ENCODE results near the gene CCDC28B. TPM values are rescaled to one million over a fixed set of nuclear protein-coding genes. Genes with fewer than 3 reads are reported as not detected.
A peak's percentile ranks its signal among the peaks of the same experiment; 100 is the strongest.

CCDC28B gene
- total RNA-seq, 3 donors from 2014 or later (not counting 1 experiment from before 2014, with no cell fraction given): 19.3 to 30.6 (median 19.8) TPM

- no peaks in the 10 kb centered on the region for H3K9me3 ChIP-seq (ENCODE audit: control insufficient read depth, insufficient read depth, low read length)
- H3K4me1 Mint-ChIP-seq: peaks cover 32 to 45% of the 10 kb centered on the region in 2 donors
- peaks cover 9% of the 10 kb centered on the region for H3K36me3 ChIP-seq (ENCODE audit: control insufficient read depth, insufficient read depth, low read length)
- 5% methylated on average over 77 of the region's 77 CpGs for WGBS (ENCODE audit: insufficient coverage)
- TF ChIP-seq CTCF (IDR thresholded peaks at IDR 0.05): no peak
- H3K9me3 Mint-ChIP-seq: no peaks in the 10 kb centered on the region
- H3K36me3 Mint-ChIP-seq: no peaks in the 10 kb centered on the region
- ATAC-seq (peak; percentile 66 to 78 (median 74)), DNase-seq (peak; percentile 83 to 95)
- intact Hi-C loops (cut with micrococcal nuclease): no loop called here
- peak within 1 kb of the TSS; percentile 93 to 98 for H3K27ac Mint-ChIP-seq
- peak within 1 kb of the TSS; percentile 85 for H3K4me3 Mint-ChIP-seq
- H3K27me3 ChIP-seq (ENCODE audit: control insufficient read depth, insufficient read depth, low read length): no peaks in the 10 kb centered on the region
- H3K4me1 ChIP-seq (ENCODE audit: control insufficient read depth, insufficient read depth, low read length): peaks cover 51% of the 10 kb centered on the region
- no peaks in the 10 kb centered on the region for H3K27me3 Mint-ChIP-seq (ENCODE audit: low read depth in 2 of 2)
- peak within 1 kb of the TSS; percentile 50 for H3K27ac ChIP-seq (ENCODE audit: low read length)
- peak within 1 kb of the TSS; percentile 64 for H3K4me3 ChIP-seq (ENCODE audit: low read length)
These were observed 5.3 kb downstream of the CCDC28B start, which contains the start of gene IQCC for GRCh38 chr1:32205401-32206370. IQCC (plus strand) TSS chr1:32205671; CDS start chr1:32205682, 11 bp downstream.

- DNase-seq: no peak
- WGBS (ENCODE audit: insufficient coverage): 81% methylated on average over 6 of the region's 6 CpGs
These were observed 8.1 kb downstream of the CCDC28B start for GRCh38 chr1:32208469-32208868.

DNA sequence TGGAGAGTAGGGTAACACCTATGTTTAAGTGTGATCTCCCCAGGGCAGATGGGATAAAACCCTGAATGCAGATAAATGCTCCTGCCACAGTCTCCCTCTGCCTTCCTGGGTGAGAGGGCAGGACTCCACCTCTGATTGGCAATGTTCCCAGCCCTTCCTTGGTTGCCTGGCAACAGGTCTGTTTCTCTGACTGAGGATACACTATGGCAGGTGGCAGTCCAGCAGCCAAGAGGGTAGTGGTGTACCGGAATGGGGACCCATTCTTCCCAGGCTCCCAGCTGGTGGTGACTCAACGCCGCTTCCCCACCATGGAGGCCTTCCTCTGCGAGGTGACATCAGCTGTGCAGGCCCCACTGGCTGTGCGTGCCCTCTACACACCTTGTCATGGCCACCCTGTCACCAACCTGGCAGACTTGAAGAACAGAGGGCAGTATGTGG is 8.5 kb downstream of the CCDC28B start, which contains the start of gene DCDC2B:
Gene DCDC2B (plus strand): TSS at position 199 of the 438 bp plus-strand sequence. CDS start 5 bp downstream, at position 204.
- no peak for DNase-seq
- Histone ChIP-seq H3K36me3 (ENCODE audit: control insufficient read depth, insufficient read depth, low read length) (peaks cover 7% of the 10 kb centered on the region), H3K4me1 (ENCODE audit: control insufficient read depth, insufficient read depth, low read length) (peaks cover 28% of the 10 kb centered on the region), H3K27me3 (ENCODE audit: control insufficient read depth, insufficient read depth, low read length) (no peaks in the 10 kb centered on the region), H3K4me3 (ENCODE audit: low read length) (no peak within 1 kb of the TSS), H3K27ac (ENCODE audit: low read length) (no peak within 1 kb of the TSS), H3K9me3 (ENCODE audit: control insufficient read depth, insufficient read depth, low read length) (no peaks in the 10 kb centered on the region)
- intact Hi-C loops (cut with micrococcal nuclease): no loop called here
- peaks cover 8 to 20% of the 10 kb centered on the region in 2 donors for H3K4me1 Mint-ChIP-seq
- H3K27me3 Mint-ChIP-seq (ENCODE audit: low read depth in 2 of 2): no peaks in the 10 kb centered on the region
- no peak within 1 kb of the TSS for H3K4me3 Mint-ChIP-seq
- H3K9me3 Mint-ChIP-seq: no peaks in the 10 kb centered on the region
- 92% methylated on average over 5 of the region's 5 CpGs for WGBS (ENCODE audit: insufficient coverage)
- H3K27ac Mint-ChIP-seq: peak within 1 kb of the TSS in 1 of 2 donors; percentile 56
- no peak for TF ChIP-seq CTCF (IDR thresholded peaks at IDR 0.05)
- no peak for ATAC-seq
- H3K36me3 Mint-ChIP-seq: no peaks in the 10 kb centered on the region

More at GRCh38 chr1:32208469-32208868, 8.1 kb downstream of the CCDC28B start:
- Mint-ChIP-seq H3K4me3 (no peak overlapping the region), H3K9me3 (no peaks in the 10 kb centered on the region), H3K4me1 (peaks cover 13 to 25% of the 10 kb centered on the region in 2 donors), H3K27me3 (ENCODE audit: low read depth in 2 of 2) (no peaks in the 10 kb centered on the region), H3K36me3 (no peaks in the 10 kb centered on the region), H3K27ac (no peak overlapping the region)
- Histone ChIP-seq H3K27me3 (ENCODE audit: control insufficient read depth, insufficient read depth, low read length) (no peaks in the 10 kb centered on the region), H3K27ac (ENCODE audit: low read length) (no peak overlapping the region), H3K4me1 (ENCODE audit: control insufficient read depth, insufficient read depth, low read length) (peaks cover 28% of the 10 kb centered on the region), H3K4me3 (ENCODE audit: low read length) (no peak overlapping the region), H3K9me3 (ENCODE audit: control insufficient read depth, insufficient read depth, low read length) (no peaks in the 10 kb centered on the region), H3K36me3 (ENCODE audit: control insufficient read depth, insufficient read depth, low read length) (peaks cover 9% of the 10 kb centered on the region)
- TF ChIP-seq CTCF (IDR thresholded peaks at IDR 0.05): no peak
- ATAC-seq: no peak
- intact Hi-C loops (cut with micrococcal nuclease): no loop called here
